Left ventricle myocardium superior (tissue), 1 donor: ENCODE data around the gene PTPRG. TPM values are rescaled to one million over a fixed set of nuclear protein-coding genes. Genes with fewer than 3 reads are reported as not detected.
A peak's percentile ranks its signal among the peaks of the same experiment; 100 is the strongest.

Source experiments
- ATAC-seq: fragments of 200-7000 bp; cut with Tn5 transposase; one replicate; pipeline ENCODE4 v1.9.1; 2020; ENCODE audit warnings: mild to moderate bottlenecking, moderate library complexity
- DNase-seq: peaks from one replicate; pipeline ENCODE4 v3.0.0-alpha.2; 2020
- intact Hi-C: fragments of 100-400 bp; cut with micrococcal nuclease; formaldehyde crosslinking; loops from one replicate; pipeline ENCODE4 v1.11.0; 2022
- total RNA-seq: library from RNA; stranded (reverse); fragmentation: NEBNext Ultra II Directional; extraction: Animal tissue kit (Norgen Biotek cat#: 25700); gene quantifications from one replicate; pipeline ENCODE4 v1.2.1, GENCODE V29; 2021
- donor health status: DM: no; HTN: yes; CAD: no; lungs with severe emphysema.

PTPRG gene
- total RNA-seq, 1 donor from 2014 or later = 30.4 TPM

DNA sequence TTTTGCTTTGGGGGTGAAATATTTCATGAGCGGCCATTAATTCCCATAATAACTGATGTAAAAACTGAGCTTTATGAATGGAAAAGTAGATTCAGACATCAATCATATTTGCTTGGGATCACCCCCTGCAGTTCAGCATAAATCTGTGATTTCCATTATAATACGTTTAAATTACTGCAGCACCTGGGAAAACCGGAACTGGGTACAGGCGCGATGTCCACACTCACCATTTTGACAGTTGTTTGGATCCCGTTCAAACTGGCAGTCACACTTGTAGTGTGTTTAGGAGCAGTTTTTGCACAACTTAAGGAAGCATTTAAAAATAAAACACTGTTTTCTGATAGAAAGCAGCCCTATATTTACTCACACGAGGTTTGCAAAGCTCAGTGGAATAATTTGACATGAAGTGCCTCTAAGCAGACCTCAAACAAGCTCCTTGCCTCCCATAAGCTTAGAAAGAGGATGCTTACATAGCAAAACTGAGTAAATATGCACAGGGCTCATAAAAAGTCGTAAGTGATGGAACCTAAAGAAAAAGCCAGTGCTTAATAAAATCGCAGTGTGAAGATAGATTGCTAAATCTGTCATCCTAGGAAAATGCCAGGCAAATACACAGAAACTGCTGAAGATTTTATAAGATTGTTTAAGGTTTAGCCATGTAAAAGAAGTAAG is 377.6 kb downstream of the PTPRG start:
- ATAC-seq = peak; percentile 43
- intact Hi-C loops = no loop called here
- no peak for DNase-seq

- ATAC-seq (no peak), DNase-seq (no peak)
- intact Hi-C loops = no loop called here
These were observed 378.9 kb downstream of the PTPRG start for GRCh38 chr3:61940236-61940635.

DNA sequence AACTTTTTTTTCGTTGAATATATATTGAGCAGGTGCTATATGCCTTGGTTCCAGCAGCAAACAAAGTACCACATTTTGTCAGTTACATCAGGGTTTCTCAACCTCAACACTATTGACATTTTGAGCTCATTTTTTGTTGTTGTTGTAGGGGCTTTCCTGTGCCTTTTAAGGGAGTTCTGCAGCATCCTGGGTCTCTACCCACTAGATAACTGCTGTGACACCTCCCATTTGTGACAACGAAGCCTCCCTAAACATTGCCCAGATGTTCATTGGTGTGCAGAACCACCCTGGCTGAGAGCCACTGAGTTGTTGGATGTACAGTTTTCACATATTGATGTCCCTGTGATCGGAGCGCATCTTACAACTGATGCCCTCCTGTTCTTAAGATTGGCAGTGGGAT is 382.6 kb downstream of the PTPRG start:
- no peak for ATAC-seq
- DNase-seq = no peak
- intact Hi-C loops = no loop called here

GRCh38 chr3:61944726-61945125 is 383.4 kb downstream of the PTPRG start:
- intact Hi-C loops = no loop called here
- no peak for ATAC-seq
- DNase-seq = no peak

GRCh38 chr3:61945657-61946056 is 384.3 kb downstream of the PTPRG start:
- intact Hi-C loops = no loop called here
- ATAC-seq (peak; percentile 30), DNase-seq (no peak)

- no peak for ATAC-seq
- DNase-seq = no peak
- intact Hi-C loops = no loop called here
These were observed 385.4 kb downstream of the PTPRG start for GRCh38 chr3:61946570-61947324.

DNA sequence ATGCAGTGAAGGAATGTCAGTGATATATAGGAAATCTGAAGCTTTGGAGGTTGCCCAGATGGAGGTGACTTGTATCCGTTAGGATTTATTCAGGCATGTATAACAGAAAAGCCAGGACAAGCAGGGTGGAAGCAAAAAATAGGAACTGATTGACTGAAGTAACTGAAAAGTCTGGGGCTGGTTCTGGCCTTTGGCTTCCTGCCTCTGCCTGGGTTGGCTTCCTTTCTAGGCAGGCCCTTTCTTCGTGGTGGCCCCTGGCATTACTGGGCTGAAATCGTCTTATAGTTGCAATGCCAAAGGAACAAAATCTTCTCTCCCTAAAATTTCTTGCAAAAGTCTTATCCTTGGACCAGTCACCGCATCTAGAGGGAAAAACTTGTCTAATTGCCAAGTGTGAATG is 386.1 kb downstream of the PTPRG start:
- ATAC-seq = peak; percentile 14
- intact Hi-C loops = no loop called here
- DNase-seq = no peak

DNA sequence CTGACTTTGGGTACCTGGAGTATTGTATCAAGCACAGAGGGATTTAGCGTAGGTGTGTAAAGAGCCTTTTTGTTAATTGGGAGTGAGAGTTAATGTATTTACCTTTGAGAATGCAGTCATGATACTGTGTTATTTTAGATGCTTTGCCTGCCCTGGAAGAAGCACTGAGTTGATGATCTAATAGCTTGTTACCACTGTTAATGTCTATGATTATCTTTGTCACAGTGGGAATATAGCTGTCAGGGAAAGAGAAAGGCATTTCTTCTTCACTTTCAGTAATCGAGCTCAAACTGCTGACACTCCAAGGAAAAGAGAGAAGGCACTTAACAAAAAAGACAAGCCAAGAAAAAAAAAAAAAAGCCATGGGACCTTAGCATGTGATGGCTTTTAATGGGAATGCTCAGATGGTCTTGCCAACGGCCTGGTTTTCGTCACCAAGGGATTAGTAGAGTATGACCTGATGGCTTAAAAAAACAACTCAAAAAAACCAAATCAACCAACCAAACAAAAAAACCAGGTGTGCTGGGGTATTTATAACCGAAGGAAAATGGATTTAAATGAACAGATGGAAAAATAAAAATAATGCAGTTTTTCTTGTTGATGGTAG is 387.4 kb downstream of the PTPRG start:
- ATAC-seq = no peak
- intact Hi-C loops = no loop called here
- DNase-seq = no peak

GRCh38 chr3:61954097-61954540 is 392.7 kb downstream of the PTPRG start:
- ATAC-seq = peak; percentile 83
- intact Hi-C loops = no loop called here
- DNase-seq = no peak

DNA sequence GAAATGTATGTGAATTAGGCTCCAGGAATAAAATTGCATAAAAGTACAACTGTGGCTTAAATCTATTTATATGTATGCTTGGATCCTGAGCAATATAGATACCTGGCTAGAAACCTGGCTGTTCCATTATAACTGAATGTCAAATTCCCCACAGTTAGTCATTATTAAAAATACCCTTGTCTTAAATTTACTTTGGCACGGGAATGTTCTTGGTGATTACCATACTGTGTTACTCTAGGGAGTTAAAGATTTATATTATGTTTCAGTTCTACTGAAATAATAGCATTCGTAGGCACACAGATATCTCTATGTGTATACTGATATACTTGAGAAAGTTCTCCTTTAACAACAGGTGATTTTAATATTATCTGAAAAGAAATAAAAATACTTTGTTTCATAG is 394.1 kb downstream of the PTPRG start:
- intact Hi-C loops = no loop called here
- ATAC-seq (no peak), DNase-seq (no peak)

DNA sequence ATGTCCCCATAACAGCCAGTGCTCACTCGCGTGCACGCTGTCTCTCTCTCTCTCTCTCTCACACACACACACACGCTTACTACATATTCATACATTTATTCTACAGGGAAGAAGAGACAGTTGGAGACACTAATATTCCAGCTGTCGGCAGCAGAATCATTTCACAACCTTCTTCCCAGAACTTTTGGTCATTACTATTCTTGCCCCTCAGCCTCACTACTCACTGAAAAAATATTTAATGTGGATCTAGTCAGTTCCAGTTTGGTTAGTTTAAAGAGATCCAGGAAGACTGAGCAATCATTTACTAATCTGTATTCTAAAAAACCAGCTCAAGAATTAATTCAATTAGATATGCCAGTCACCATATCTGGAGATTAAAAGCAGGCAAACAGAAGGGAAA is 394.9 kb downstream of the PTPRG start:
- ATAC-seq (peak; percentile 38), DNase-seq (no peak)
- intact Hi-C loops = no loop called here

- no peak for DNase-seq
- ATAC-seq = no peak
- intact Hi-C loops = no loop called here
These were observed 395.9 kb downstream of the PTPRG start for GRCh38 chr3:61957259-61957658.

GRCh38 chr3:61960976-61961375 is 399.6 kb downstream of the PTPRG start:
- DNase-seq (no peak), ATAC-seq (no peak)
- intact Hi-C loops = no loop called here

- intact Hi-C loops = no loop called here
- DNase-seq (no peak), ATAC-seq (no peak)
These were observed 400.5 kb downstream of the PTPRG start for GRCh38 chr3:61961900-61962299.

- intact Hi-C loops = no loop called here
- ATAC-seq = no peak
- no peak for DNase-seq
These were observed 403.2 kb downstream of the PTPRG start for GRCh38 chr3:61964566-61964965.

GRCh38 chr3:61965770-61966131 is 404.4 kb downstream of the PTPRG start:
- DNase-seq (no peak), ATAC-seq (no peak)
- intact Hi-C loops = no loop called here

DNA sequence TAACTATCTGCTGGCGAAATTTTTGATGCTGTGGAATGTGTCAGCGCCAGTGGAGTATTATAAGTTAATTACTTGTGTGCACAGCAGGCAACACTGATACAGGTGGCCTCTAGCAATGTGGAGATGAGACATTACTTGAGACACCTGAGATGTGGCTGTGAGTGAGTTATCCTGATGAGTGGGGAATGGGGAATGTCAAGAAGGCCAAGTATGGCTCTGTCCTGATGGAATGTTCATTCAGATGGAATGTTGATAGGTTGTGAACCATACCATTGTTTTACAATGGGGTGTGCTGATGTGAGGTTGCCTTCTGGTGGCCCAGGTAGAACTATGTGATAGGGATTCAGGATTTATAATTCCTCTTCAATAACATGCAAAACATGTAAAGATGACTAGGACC is 404.8 kb downstream of the PTPRG start:
- ATAC-seq (no peak), DNase-seq (no peak)
- intact Hi-C loops = no loop called here

GRCh38 chr3:61967019-61967418 is 405.6 kb downstream of the PTPRG start:
- intact Hi-C loops = no loop called here
- ATAC-seq = no peak
- no peak for DNase-seq

DNA sequence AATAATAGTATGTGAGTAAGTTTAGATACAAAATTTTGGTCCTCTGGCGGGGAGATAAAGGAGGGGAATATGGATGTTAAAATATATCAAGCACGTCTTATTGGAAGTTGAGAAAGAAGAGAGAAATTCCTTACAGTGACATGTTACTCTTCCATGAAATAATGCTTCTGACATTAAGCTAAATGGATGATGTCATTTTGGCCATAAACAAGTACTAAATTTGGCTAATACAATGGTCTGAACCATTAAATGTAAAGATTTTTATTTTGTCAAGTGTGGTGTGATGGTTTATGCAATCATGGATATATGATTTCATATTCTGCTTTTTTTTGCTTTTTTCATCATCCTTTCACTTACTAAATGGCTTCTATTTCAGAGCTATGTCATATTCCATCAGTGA is 406.6 kb downstream of the PTPRG start:
- ATAC-seq = no peak
- intact Hi-C loops = no loop called here
- DNase-seq = no peak

- intact Hi-C loops = no loop called here
- DNase-seq = no peak
- ATAC-seq = peak; percentile 49
These were observed 413.3 kb downstream of the PTPRG start for GRCh38 chr3:61974662-61975061.

- ATAC-seq (peak; percentile 78), DNase-seq (no peak)
- intact Hi-C loops = no loop called here
These were observed 413.8 kb downstream of the PTPRG start for GRCh38 chr3:61975199-61975598.
